Activated naive CD8-positive, alpha-beta T cell treated with anti-CD3 and anti-CD28 coated beads for 36 hours (primary cell): ENCODE data around the gene CISTR. TPM values are rescaled to one million over a fixed set of nuclear protein-coding genes. Genes with fewer than 3 reads are reported as not detected.

Experiments used
- DNase-seq: peaks from one replicate; pipeline ENCODE4 v3.0.0; 2021
- H3K27ac Mint-ChIP-seq: one replicate; pipeline ENCODE4 v1.8.0; 2022; ENCODE audit warnings: mild to moderate bottlenecking, moderate library complexity, mixed read lengths
- H3K27me3 Mint-ChIP-seq: one replicate; pipeline ENCODE4 v1.8.0; 2022; ENCODE audit warnings: mild to moderate bottlenecking, mixed read lengths
- H3K36me3 Mint-ChIP-seq: one replicate; pipeline ENCODE4 v1.8.0; 2021; ENCODE audit warnings: mild to moderate bottlenecking, mixed read lengths
- H3K4me1 Mint-ChIP-seq: one replicate; pipeline ENCODE4 v1.8.0; 2021; ENCODE audit warnings: mixed read lengths
- H3K4me3 Mint-ChIP-seq: one replicate; pipeline ENCODE4 v1.8.0; 2022; ENCODE audit warnings: mild to moderate bottlenecking, moderate library complexity, mixed read lengths
- H3K9me3 Mint-ChIP-seq: one replicate; pipeline ENCODE4 v1.8.0; 2022; ENCODE audit warnings: mixed read lengths
- total RNA-seq, 2 experiments: library from RNA; stranded (reverse); gene quantifications; one replicate each; pipeline ENCODE4 v1.2.3, GENCODE V29; 2021

CISTR gene
- total RNA-seq, 2 experiments from 2014 or later = not detected

- Mint-ChIP-seq H3K9me3 (no peaks in the 10 kb centered on the region), H3K4me1 (peaks cover 16% of the 10 kb centered on the region), H3K36me3 (no peaks in the 10 kb centered on the region), H3K27ac (no peak overlapping the region), H3K4me3 (peak overlapping the region; percentile 7), H3K27me3 (peaks cover 38% of the 10 kb centered on the region)
- no peak for DNase-seq
Measured at GRCh38 chr12:53755451-53755891, 3.7 kb upstream of the CISTR start.

- DNase-seq = no peak
- no peaks in the 10 kb centered on the region for H3K36me3 Mint-ChIP-seq
- H3K4me3 Mint-ChIP-seq = no peak overlapping the region
- H3K27me3 Mint-ChIP-seq = peaks cover 31% of the 10 kb centered on the region
- H3K27ac Mint-ChIP-seq = no peak overlapping the region
- peaks cover 16% of the 10 kb centered on the region for H3K4me1 Mint-ChIP-seq
- H3K9me3 Mint-ChIP-seq = no peaks in the 10 kb centered on the region
Measured at GRCh38 chr12:53754633-53755264, 3.0 kb upstream of the CISTR start.

GRCh38 chr12:53754188-53754585 lies 2.4 kb upstream of the CISTR start:
- Mint-ChIP-seq H3K9me3 (no peaks in the 10 kb centered on the region), H3K36me3 (no peaks in the 10 kb centered on the region), H3K27me3 (peaks cover 25% of the 10 kb centered on the region), H3K27ac (no peak overlapping the region), H3K4me1 (peaks cover 16% of the 10 kb centered on the region), H3K4me3 (no peak overlapping the region)
- DNase-seq = no peak

- no peak overlapping the region for H3K4me3 Mint-ChIP-seq
- H3K36me3 Mint-ChIP-seq = no peaks in the 10 kb centered on the region
- H3K4me1 Mint-ChIP-seq = peaks cover 19% of the 10 kb centered on the region
- no peaks in the 10 kb centered on the region for H3K9me3 Mint-ChIP-seq
- no peak overlapping the region for H3K27ac Mint-ChIP-seq
- peaks cover 10% of the 10 kb centered on the region for H3K27me3 Mint-ChIP-seq
- DNase-seq = no peak
Measured at GRCh38 chr12:53752621-53753020, 842 bp upstream of the CISTR start.

- no peak for DNase-seq
- no peaks in the 10 kb centered on the region for H3K36me3 Mint-ChIP-seq
- H3K9me3 Mint-ChIP-seq = no peaks in the 10 kb centered on the region
- H3K27ac Mint-ChIP-seq = no peak overlapping the region
- no peak overlapping the region for H3K4me3 Mint-ChIP-seq
- peaks cover 9% of the 10 kb centered on the region for H3K27me3 Mint-ChIP-seq
- peaks cover 23% of the 10 kb centered on the region for H3K4me1 Mint-ChIP-seq
Measured at GRCh38 chr12:53752192-53752601, 418 bp upstream of the CISTR start.

- Mint-ChIP-seq H3K36me3 (no peaks in the 10 kb centered on the region), H3K4me1 (peaks cover 22% of the 10 kb centered on the region), H3K4me3 (peak overlapping the region; percentile 33), H3K27ac (peak overlapping the region; percentile 28), H3K9me3 (no peaks in the 10 kb centered on the region), H3K27me3 (peaks cover 9% of the 10 kb centered on the region)
- no peak for DNase-seq
Measured at GRCh38 chr12:53750812-53751335, 905 bp downstream of the CISTR start.

- Mint-ChIP-seq H3K27ac (peak overlapping the region; percentile 28), H3K36me3 (no peaks in the 10 kb centered on the region), H3K4me1 (peaks cover 22% of the 10 kb centered on the region), H3K9me3 (no peaks in the 10 kb centered on the region), H3K4me3 (peak overlapping the region; percentile 33), H3K27me3 (peaks cover 12% of the 10 kb centered on the region)
- DNase-seq = no peak
Measured at GRCh38 chr12:53749986-53750811, 1.6 kb downstream of the CISTR start.

- no peaks in the 10 kb centered on the region for H3K36me3 Mint-ChIP-seq
- H3K27ac Mint-ChIP-seq = no peak overlapping the region
- no peak overlapping the region for H3K4me3 Mint-ChIP-seq
Measured at GRCh38 chr12:53748072-53748840, 3.5 kb downstream of the CISTR start.

GRCh38 chr12:53747095-53747494 lies 4.7 kb downstream of the CISTR start:
- H3K27me3 Mint-ChIP-seq = peaks cover 43% of the 10 kb centered on the region
- no peak for DNase-seq
- H3K4me1 Mint-ChIP-seq = peaks cover 24% of the 10 kb centered on the region
- no peaks in the 10 kb centered on the region for H3K36me3 Mint-ChIP-seq
- no peaks in the 10 kb centered on the region for H3K9me3 Mint-ChIP-seq
- H3K4me3 Mint-ChIP-seq = no peak overlapping the region
- H3K27ac Mint-ChIP-seq = no peak overlapping the region

More at GRCh38 chr12:53748072-53748840, 3.5 kb downstream of the CISTR start:
- peaks cover 32% of the 10 kb centered on the region for H3K27me3 Mint-ChIP-seq
- peaks cover 24% of the 10 kb centered on the region for H3K4me1 Mint-ChIP-seq
- H3K9me3 Mint-ChIP-seq = no peaks in the 10 kb centered on the region
- DNase-seq = no peak

GRCh38 chr12:53746592-53747092 lies 5.1 kb downstream of the CISTR start:
- Mint-ChIP-seq H3K9me3 (no peaks in the 10 kb centered on the region), H3K4me1 (peaks cover 22% of the 10 kb centered on the region), H3K27ac (no peak overlapping the region), H3K27me3 (peaks cover 48% of the 10 kb centered on the region), H3K4me3 (no peak overlapping the region), H3K36me3 (no peaks in the 10 kb centered on the region)
- peak; percentile 83 for DNase-seq

- H3K27me3 Mint-ChIP-seq = peaks cover 53% of the 10 kb centered on the region
- H3K27ac Mint-ChIP-seq = no peak overlapping the region
- H3K9me3 Mint-ChIP-seq = no peaks in the 10 kb centered on the region
- DNase-seq = no peak
- H3K4me1 Mint-ChIP-seq = peaks cover 17% of the 10 kb centered on the region
- H3K4me3 Mint-ChIP-seq = no peak overlapping the region
- H3K36me3 Mint-ChIP-seq = no peaks in the 10 kb centered on the region
Measured at GRCh38 chr12:53744751-53745150, 7.0 kb downstream of the CISTR start.

GRCh38 chr12:53744130-53744441 lies 7.7 kb downstream of the CISTR start:
- H3K9me3 Mint-ChIP-seq = no peaks in the 10 kb centered on the region
- no peaks in the 10 kb centered on the region for H3K36me3 Mint-ChIP-seq
- H3K4me1 Mint-ChIP-seq = peaks cover 21% of the 10 kb centered on the region
- no peak for DNase-seq
- H3K27ac Mint-ChIP-seq = no peak overlapping the region
- H3K4me3 Mint-ChIP-seq = no peak overlapping the region
- peaks cover 53% of the 10 kb centered on the region for H3K27me3 Mint-ChIP-seq

GRCh38 chr12:53743266-53744129 lies 8.3 kb downstream of the CISTR start:
- Mint-ChIP-seq H3K36me3 (no peaks in the 10 kb centered on the region), H3K27me3 (peaks cover 53% of the 10 kb centered on the region), H3K27ac (no peak overlapping the region)

GRCh38 chr12:53740130-53740491 lies 11.7 kb downstream of the CISTR start:
- Mint-ChIP-seq H3K27me3 (peaks cover 60% of the 10 kb centered on the region), H3K4me3 (no peak overlapping the region)

More at GRCh38 chr12:53743266-53744129, 8.3 kb downstream of the CISTR start:
- Mint-ChIP-seq H3K4me3 (peak overlapping the region; percentile 27), H3K4me1 (peaks cover 26% of the 10 kb centered on the region), H3K9me3 (no peaks in the 10 kb centered on the region)
- DNase-seq = peak; percentile 48

More at GRCh38 chr12:53740130-53740491, 11.7 kb downstream of the CISTR start:
- H3K36me3 Mint-ChIP-seq = no peaks in the 10 kb centered on the region
- no peak for DNase-seq
- H3K27ac Mint-ChIP-seq = no peak overlapping the region
- H3K4me1 Mint-ChIP-seq = peaks cover 11% of the 10 kb centered on the region
- no peaks in the 10 kb centered on the region for H3K9me3 Mint-ChIP-seq
